HepG2 (cell line): Measurements from ENCODE around the gene LMTK2. TPM values are rescaled to one million over a fixed set of nuclear protein-coding genes. Genes with fewer than 3 reads are reported as not detected.

ENCODE experiments used
- ATF2 ChIP-seq: sonication (generic); formaldehyde crosslinking; IDR thresholded peaks from 2 replicates; pipeline ENCODE4 v1.4.0; 2020; ENCODE audit warnings: missing genetic modification reagents
- ATF4 ChIP-seq, 2 experiments: fragments of 450-650 bp in 1 of 2; sonication (generic) in 1 of 2; formaldehyde crosslinking; IDR thresholded peaks; 2 replicates each; pipeline versions ENCODE4 v1.5.0 to v1.8.0; 2020 to 2022; ENCODE audit warnings: mild to moderate bottlenecking in 1 of 2, missing genetic modification reagents in 1 of 2
- EEA1 ChIP-seq: sonication (generic); formaldehyde crosslinking; IDR thresholded peaks from 2 replicates; pipeline ENCODE4 v1.5.1; 2020; ENCODE audit warnings: mild to moderate bottlenecking, missing genetic modification reagents, borderline replicate concordance
- HES4 ChIP-seq: sonication (generic); formaldehyde crosslinking; IDR thresholded peaks from 2 replicates; pipeline ENCODE4 v1.9.0; 2021; ENCODE audit warnings: mild to moderate bottlenecking, missing genetic modification reagents, borderline replicate concordance
- HHEX ChIP-seq: IDR thresholded peaks from 2 replicates; pipeline ENCODE4 v1.6.1; 2016; ENCODE audit warnings: control low read depth
- JUN ChIP-seq: sonication (generic); formaldehyde crosslinking; IDR thresholded peaks from 2 replicates; pipeline ENCODE4 v1.4.0; 2020; ENCODE audit warnings: mild to moderate bottlenecking, missing genetic modification reagents
- SMAD3 ChIP-seq: sonication (generic); formaldehyde crosslinking; IDR thresholded peaks from 2 replicates; pipeline ENCODE4 v1.4.0; 2020; ENCODE audit warnings: missing genetic modification reagents
- TCF7 ChIP-seq: sonication (generic); IDR thresholded peaks from 2 replicates; pipeline ENCODE4 v1.6.1; 2016; ENCODE audit warnings: antibody characterized with exemption, low read depth
- TIGD3 ChIP-seq: sonication (generic); formaldehyde crosslinking; IDR thresholded peaks from 2 replicates; pipeline ENCODE4 v1.5.1; 2020; ENCODE audit warnings: mild to moderate bottlenecking, missing genetic modification reagents, borderline replicate concordance
- ZBTB38 ChIP-seq: sonication (generic); formaldehyde crosslinking; IDR thresholded peaks from 2 replicates; pipeline ENCODE4 v1.5.1; 2020; ENCODE audit warnings: mild to moderate bottlenecking, missing genetic modification reagents
- ZFP91 ChIP-seq: sonication (generic); formaldehyde crosslinking; IDR thresholded peaks from 2 replicates; pipeline ENCODE4 v1.9.0; 2022; ENCODE audit warnings: missing genetic modification reagents, mild to moderate bottlenecking, borderline replicate concordance
- ZNF136 ChIP-seq: sonication (generic); formaldehyde crosslinking; IDR thresholded peaks from 2 replicates; pipeline ENCODE4 v1.8.1; 2022; ENCODE audit warnings: low read depth, mild to moderate bottlenecking, moderate library complexity, missing genetic modification reagents
- ZNF550 ChIP-seq: sonication (generic); formaldehyde crosslinking; IDR thresholded peaks from 2 replicates; pipeline ENCODE4 v1.4.0; 2020; ENCODE audit warnings: mild to moderate bottlenecking, missing genetic modification reagents, borderline replicate concordance
- ZNF552 ChIP-seq: sonication (generic); formaldehyde crosslinking; IDR thresholded peaks from 2 replicates; pipeline ENCODE4 v1.9.0; 2022; ENCODE audit warnings: missing genetic modification reagents, mild to moderate bottlenecking, borderline replicate concordance
- ZNF567 ChIP-seq: sonication (generic); formaldehyde crosslinking; IDR thresholded peaks from 2 replicates; pipeline ENCODE4 v1.8.1; 2023; ENCODE audit warnings: mild to moderate bottlenecking, missing genetic modification reagents, borderline replicate concordance
- ZNF609 ChIP-seq: sonication (generic); formaldehyde crosslinking; IDR thresholded peaks from 2 replicates; pipeline ENCODE4 v1.4.0; 2020; ENCODE audit warnings: mild to moderate bottlenecking, missing genetic modification reagents, borderline replicate concordance
- ZNF772 ChIP-seq: sonication (generic); formaldehyde crosslinking; IDR thresholded peaks from 2 replicates; pipeline ENCODE4 v1.5.0; 2020; ENCODE audit warnings: mild to moderate bottlenecking, missing genetic modification reagents
- polyA plus RNA-seq, 8 experiments: library from polyadenylated mRNA; depleted of rRNA in 3 of 8; stranded (reverse) in 7 of 8; unstranded in 1 of 8; fragments of >200 nt; fragmentation: Illumina TruSeq in 4 of 8; extraction: Trizol in 4 of 8; gene quantifications; 2 replicates each; pipeline versions ENCODE4 v1.2.1 to v1.2.3, GENCODE V29; 2011 to 2016; ENCODE audit warnings: low read depth in 4 of 8, missing spikeins in 1 of 8, mixed read lengths in 1 of 8; ENCODE audit not compliant: insufficient read depth in 1 of 8
- total RNA-seq, 5 experiments: library from RNA; depleted of rRNA; stranded (reverse); fragments of >200 nt; fragmentation: Illumina TruSeq; extraction: Trizol; gene quantifications; 2 replicates each; pipeline ENCODE4 v1.2.3, GENCODE V29; 2016; ENCODE audit warnings: low read depth in 1 of 5

LMTK2 gene
- total and polyA plus RNA-seq, 2 of the 13 experiments (the other 11 are each of a cell fraction or from before 2014, with no cell fraction given): 9.5 to 11.7 TPM

GRCh38 chr7:98165827-98166667, 59.4 kb downstream of the LMTK2 start (continued):
- TF ChIP-seq TCF7: no peak
- no peak for TF ChIP-seq ATF4 (CRISPR knock-in tag; IDR thresholded peaks at IDR 0.05)
- no peak for TF ChIP-seq ZNF552 (CRISPR knock-in tag)
- no peak for TF ChIP-seq ZNF772
- TF ChIP-seq ZFP91 (CRISPR knock-in tag): peak; percentile 49; the same call in 1 of the 2 replicates
- no peak for TF ChIP-seq ZNF550 (CRISPR knock-in tag)
- TF ChIP-seq ZBTB38 (CRISPR knock-in tag): peak; percentile 55; the same call in 1 of the 2 replicates
- no peak for TF ChIP-seq ATF2 (CRISPR knock-in tag)
- TF ChIP-seq SMAD3 (CRISPR knock-in tag): no peak
- TF ChIP-seq ZNF609: no peak
- TF ChIP-seq HES4 (CRISPR knock-in tag): no peak
- TF ChIP-seq TIGD3 (CRISPR knock-in tag): no peak
- TF ChIP-seq HHEX: no peak
- TF ChIP-seq EEA1 (CRISPR knock-in tag): no peak
- TF ChIP-seq ZNF136: no peak
- no peak for TF ChIP-seq ZNF567
- TF ChIP-seq JUN: no peak
